Fibroblast of lung (primary cell): ENCODE measurements around the gene FHOD3. TPM values are rescaled to one million over a fixed set of nuclear protein-coding genes. Genes with fewer than 3 reads are reported as not detected.

Experiments
- DNase-seq, 2 donors: peaks; one replicate each; pipeline versions ENCODE4 v3.0.0 to v3.0.0-alpha.2; 2010; ENCODE audit warnings: low read depth in 2 of 2
- H2AFZ ChIP-seq: 2 replicates; pipeline ENCODE4 v1.5.1; 2012; ENCODE audit warnings: low read length, control low read depth, inconsistent platforms
- H3K27ac ChIP-seq: 2 replicates; pipeline ENCODE4 v1.5.1; 2011; ENCODE audit warnings: low read length, control low read depth; ENCODE audit not compliant: insufficient read depth
- H3K27me3 ChIP-seq: 2 replicates; pipeline ENCODE4 v1.5.1; 2011; ENCODE audit warnings: mild to moderate bottlenecking, low read length; ENCODE audit not compliant: control insufficient read depth, insufficient read depth
- H3K36me3 ChIP-seq: 2 replicates; pipeline ENCODE4 v1.5.1; 2011; ENCODE audit warnings: low read length; ENCODE audit not compliant: control insufficient read depth, insufficient read depth
- H3K4me1 ChIP-seq: 2 replicates; pipeline ENCODE4 v1.5.1; 2011; ENCODE audit warnings: low read length; ENCODE audit not compliant: control insufficient read depth, insufficient read depth; ENCODE audit errors: extremely low read depth
- H3K4me2 ChIP-seq: 2 replicates; pipeline ENCODE4 v1.5.1; 2011; ENCODE audit warnings: low read length, control low read depth; ENCODE audit not compliant: insufficient read depth; ENCODE audit errors: extremely low read depth
- H3K4me3 ChIP-seq, 4 experiments: fragments of 200-600 bp in 1 of 4; sonication (generic) in 1 of 4; replicated peaks in 1 of 4; 2 replicates each; pipeline ENCODE4 v1.5.1; 2011 to 2016; ENCODE audit warnings: low read length in 4 of 4, low read depth in 3 of 4, mild to moderate bottlenecking in 3 of 4, control low read depth in 2 of 4, inconsistent platforms in 1 of 4, mixed read lengths in 1 of 4; ENCODE audit not compliant: insufficient read depth in 1 of 4; ENCODE audit errors: control extremely low read depth in 1 of 4
- H3K79me2 ChIP-seq: 2 replicates; pipeline ENCODE4 v1.5.1; 2012; ENCODE audit warnings: mild to moderate bottlenecking, low read length, inconsistent platforms; ENCODE audit not compliant: control insufficient read depth, insufficient read depth
- H3K9ac ChIP-seq: 2 replicates; pipeline ENCODE4 v1.5.1; 2011; ENCODE audit warnings: mild to moderate bottlenecking, low read length, control low read depth; ENCODE audit not compliant: insufficient read depth
- H3K9me3 ChIP-seq: 2 replicates; pipeline ENCODE4 v1.5.1; 2012; ENCODE audit warnings: low read depth, low read length; ENCODE audit not compliant: control insufficient read depth, insufficient read depth
- H4K20me1 ChIP-seq: 2 replicates; pipeline ENCODE4 v1.5.1; 2011; ENCODE audit warnings: low read length; ENCODE audit not compliant: control insufficient read depth, insufficient read depth; ENCODE audit errors: extremely low read depth
- EZH2 ChIP-seq: IDR thresholded peaks from 2 replicates; pipeline ENCODE4 v1.5.1; 2012; ENCODE audit warnings: low read length, control low read depth, mild to moderate bottlenecking; ENCODE audit errors: missing control alignments
- polyA plus RNA-seq, 2 donors: library from polyadenylated mRNA; depleted of rRNA in 1 of 2; stranded (reverse) in 1 of 2; unstranded in 1 of 2; fragments of >200 nt; gene quantifications; 2 replicates each; pipeline ENCODE4 v1.2.1, GENCODE V29; 2011 to 2012; ENCODE audit warnings: missing spikeins in 1 of 2
- total RNA-seq: library from RNA; depleted of rRNA; stranded (reverse); fragments of >200 nt; gene quantifications from 2 replicates; pipeline ENCODE4 v1.2.1, GENCODE V29; 2014
- TF ChIP-seq, protein P1 (sequence below), 2 donors: IDR thresholded peaks in 1 of 2; conservative IDR thresholded peaks in 1 of 2; 1 replicate in 1 of 2; 2 replicates in 1 of 2; pipeline ENCODE4 v1.5.1; 2011 to 2012; ENCODE audit warnings: low read length in 2 of 2, control low read depth in 1 of 2, inconsistent platforms in 1 of 2, low read depth in 1 of 2, mild to moderate bottlenecking in 1 of 2

FHOD3 gene
- total and polyA plus RNA-seq, 2 donors (not counting 1 experiment from before 2014, with no cell fraction given) = 16.1 to 28.2 TPM

DNA sequence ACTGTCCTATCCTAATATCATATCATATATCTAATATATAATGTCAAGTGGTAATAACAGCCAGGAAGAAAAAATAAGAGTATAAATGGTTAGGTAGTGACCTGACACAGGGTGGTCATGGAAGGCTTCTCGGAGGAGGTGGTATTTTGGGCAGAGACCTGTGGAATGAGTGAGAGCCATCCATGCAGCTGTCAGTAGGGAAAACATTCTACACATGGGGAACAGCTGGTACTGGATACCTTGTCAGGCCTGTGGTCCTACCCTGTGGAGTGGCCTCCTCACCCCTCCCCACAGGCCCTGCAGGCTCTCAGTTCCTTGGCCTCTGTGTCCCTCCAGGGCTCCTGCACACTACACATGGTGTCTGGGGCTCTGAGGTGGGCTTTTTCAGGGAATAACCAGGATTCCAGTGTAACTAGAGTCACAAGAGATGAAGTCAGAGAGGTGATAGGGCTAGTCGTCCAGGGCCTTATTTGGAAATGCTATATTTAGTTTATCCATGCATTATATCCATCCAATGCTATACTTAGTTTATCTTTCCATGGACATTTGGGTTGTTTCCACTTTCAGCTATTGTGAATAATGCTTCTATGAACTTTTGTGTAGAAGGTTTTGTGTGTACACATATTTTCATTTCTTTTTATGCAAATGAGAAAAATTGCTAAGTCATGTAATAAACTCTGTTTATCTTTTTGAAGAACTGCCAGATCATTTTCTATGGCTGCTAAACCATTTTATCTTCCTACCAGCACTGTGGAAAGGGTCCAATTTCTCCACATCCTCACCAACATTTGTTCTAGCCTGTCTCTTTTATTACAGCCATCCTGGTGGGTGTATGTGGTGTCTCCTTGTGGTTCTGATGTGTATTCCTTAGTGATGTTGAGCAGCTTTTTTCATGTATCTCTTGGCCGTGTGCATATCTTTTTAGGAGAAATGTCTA is 455.7 kb downstream of the FHOD3 start:
- no peaks in the 10 kb centered on the region for H3K9me3 ChIP-seq
- TF ChIP-seq, protein P1, sequence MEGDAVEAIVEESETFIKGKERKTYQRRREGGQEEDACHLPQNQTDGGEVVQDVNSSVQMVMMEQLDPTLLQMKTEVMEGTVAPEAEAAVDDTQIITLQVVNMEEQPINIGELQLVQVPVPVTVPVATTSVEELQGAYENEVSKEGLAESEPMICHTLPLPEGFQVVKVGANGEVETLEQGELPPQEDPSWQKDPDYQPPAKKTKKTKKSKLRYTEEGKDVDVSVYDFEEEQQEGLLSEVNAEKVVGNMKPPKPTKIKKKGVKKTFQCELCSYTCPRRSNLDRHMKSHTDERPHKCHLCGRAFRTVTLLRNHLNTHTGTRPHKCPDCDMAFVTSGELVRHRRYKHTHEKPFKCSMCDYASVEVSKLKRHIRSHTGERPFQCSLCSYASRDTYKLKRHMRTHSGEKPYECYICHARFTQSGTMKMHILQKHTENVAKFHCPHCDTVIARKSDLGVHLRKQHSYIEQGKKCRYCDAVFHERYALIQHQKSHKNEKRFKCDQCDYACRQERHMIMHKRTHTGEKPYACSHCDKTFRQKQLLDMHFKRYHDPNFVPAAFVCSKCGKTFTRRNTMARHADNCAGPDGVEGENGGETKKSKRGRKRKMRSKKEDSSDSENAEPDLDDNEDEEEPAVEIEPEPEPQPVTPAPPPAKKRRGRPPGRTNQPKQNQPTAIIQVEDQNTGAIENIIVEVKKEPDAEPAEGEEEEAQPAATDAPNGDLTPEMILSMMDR (conservative IDR thresholded peaks at IDR 0.05 in 1 of 2, IDR thresholded peaks at IDR 0.05 in 1 of 2; ENCODE audit: low read depth in 1 of 2, low read length in 2 of 2) = no peak
- no peak for TF ChIP-seq EZH2
- no peak overlapping the region for H3K4me3 ChIP-seq
- no peaks in the 10 kb centered on the region for H3K79me2 ChIP-seq
- H2AFZ ChIP-seq = no peak overlapping the region
- peaks cover 9% of the 10 kb centered on the region for H3K4me1 ChIP-seq
- H3K27me3 ChIP-seq = no peaks in the 10 kb centered on the region
- no peaks in the 10 kb centered on the region for H4K20me1 ChIP-seq
- DNase-seq = peak in 1 of 2 donors; percentile 80
- H3K9ac ChIP-seq = no peak overlapping the region
- no peak overlapping the region for H3K4me2 ChIP-seq
- H3K27ac ChIP-seq = no peak overlapping the region
- H3K36me3 ChIP-seq = no peaks in the 10 kb centered on the region

DNA sequence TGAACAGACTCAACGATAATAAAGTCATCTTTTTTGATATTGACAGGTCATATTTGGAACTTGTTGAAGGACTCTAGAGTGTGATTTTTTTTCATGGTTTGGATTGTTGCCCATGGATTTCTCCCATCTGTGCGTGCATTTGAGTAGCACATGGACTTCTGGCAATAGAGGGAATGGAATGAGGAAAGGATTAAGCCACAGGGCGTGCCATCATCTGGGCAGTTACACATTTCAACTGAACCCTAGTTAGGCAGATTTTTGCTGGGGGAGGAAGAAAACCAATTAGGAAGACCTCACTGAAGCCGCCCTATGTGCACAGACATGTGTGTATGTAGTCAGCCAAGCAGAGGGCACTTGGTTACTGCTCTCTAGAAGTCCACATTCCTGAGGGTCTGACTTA is 458.7 kb downstream of the FHOD3 start:
- Histone ChIP-seq H3K4me1 (peaks cover 9% of the 10 kb centered on the region), H3K4me2 (peak overlapping the region; percentile 15), H3K9me3 (no peaks in the 10 kb centered on the region), H3K9ac (no peak overlapping the region), H2AFZ (no peak overlapping the region), H3K79me2 (no peaks in the 10 kb centered on the region), H3K27me3 (no peaks in the 10 kb centered on the region), H3K27ac (peak overlapping the region; percentile 61), H4K20me1 (no peaks in the 10 kb centered on the region), H3K36me3 (no peaks in the 10 kb centered on the region), H3K4me3 (no peak overlapping the region)
- TF ChIP-seq, protein P1 (conservative IDR thresholded peaks at IDR 0.05 in 1 of 2, IDR thresholded peaks at IDR 0.05 in 1 of 2; ENCODE audit: low read depth in 1 of 2, low read length in 2 of 2) = no peak
- no peak for TF ChIP-seq EZH2
- DNase-seq = peak in 1 of 2 donors; percentile 65

DNA sequence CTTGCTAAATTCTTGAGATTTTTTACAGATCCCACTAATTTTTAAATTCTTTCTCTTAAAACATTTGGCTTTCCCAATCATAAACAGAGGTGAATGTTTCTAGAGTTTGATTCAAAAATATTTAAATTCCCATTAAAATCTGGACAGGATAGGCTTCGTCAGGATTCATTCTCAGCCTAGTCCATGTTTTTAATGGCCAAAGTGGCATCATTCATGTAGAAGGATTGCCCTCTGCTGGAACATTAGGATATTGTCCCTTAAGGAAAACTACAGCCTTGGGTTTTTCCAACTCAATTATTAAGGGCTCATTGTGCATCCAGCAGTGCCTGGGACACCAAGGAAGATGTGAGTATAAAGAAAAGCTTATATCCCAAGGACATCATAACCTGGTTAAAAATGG is 459.6 kb downstream of the FHOD3 start:
- Histone ChIP-seq H3K9me3 (no peaks in the 10 kb centered on the region), H2AFZ (no peak overlapping the region), H4K20me1 (no peaks in the 10 kb centered on the region), H3K4me2 (no peak overlapping the region), H3K9ac (no peak overlapping the region), H3K79me2 (no peaks in the 10 kb centered on the region), H3K27me3 (no peaks in the 10 kb centered on the region), H3K4me1 (peaks cover 9% of the 10 kb centered on the region), H3K4me3 (no peak overlapping the region), H3K36me3 (no peaks in the 10 kb centered on the region), H3K27ac (no peak overlapping the region)
- no peak for TF ChIP-seq EZH2
- TF ChIP-seq, protein P1 (conservative IDR thresholded peaks at IDR 0.05 in 1 of 2, IDR thresholded peaks at IDR 0.05 in 1 of 2; ENCODE audit: low read depth in 1 of 2, low read length in 2 of 2) = peak; percentile 74 to 78
- DNase-seq = peak; percentile 56 to 72
